K562 (cell line): ENCODE measurements around the gene PPARGC1A. TPM values are rescaled to one million over a fixed set of nuclear protein-coding genes. Genes with fewer than 3 reads are reported as not detected.

Source experiments
- ATAC-seq: fragments of 200-7000 bp; cut with Tn5 transposase; 3 replicates; pipeline ENCODE4 v1.9.1; 2020; ENCODE audit warnings: moderate library complexity
- BruUV-seq: library from RNA; stranded (reverse); fragments of 400-500 nt; replicated peaks from 2 replicates; lab custom pipeline; 2021; lab: Mats Ljungman, UMichigan
- CTCF ChIA-PET: fragments of 300-600 bp; formaldehyde crosslinking; extraction: SDS; loops from one replicate; lab custom pipeline; 2021; ENCODE audit warnings: low intra/inter-chr PET ratio; lab: Yijun Ruan, JAX
- POLR2A ChIA-PET: fragments of 300-600, 350-650 bp; sonication (Branson Sonifier 250); formaldehyde crosslinking; extraction: SDS; loops from one replicate; lab custom pipeline; 2021; ENCODE audit warnings: antibody characterized with exemption, inconsistent platforms; lab: Yijun Ruan, JAX
- DNase-seq, 4 experiments: peaks; one replicate each; pipeline versions ENCODE4 v3.0.0 to v3.0.0-alpha.2; 2011 to 2018; ENCODE audit warnings: low spot score in 3 of 4, mixed read lengths in 3 of 4; ENCODE audit errors: extremely low read depth in 1 of 4
- FAIRE-seq: peaks from 2 replicates; lab custom pipeline; 2011; peaks lifted over from hg19 to GRCh38; lab: Jason Lieb, UNC
- H2AFZ ChIP-seq: 2 replicates; pipeline ENCODE4 v1.6.0; 2011; ENCODE audit warnings: low read depth, low read length, control low read depth, inconsistent platforms
- H3K27ac ChIP-seq: fragments of 200-600 bp; 3 replicates; pipeline ENCODE4 v1.8.0; 2011; ENCODE audit warnings: low read depth, mild to moderate bottlenecking, control low read depth, inconsistent platforms, low read length, moderate library complexity, mixed read lengths; ENCODE audit errors: extremely low read depth
- H3K27me3 ChIP-seq, 2 experiments: fragments of 300-600 bp in 1 of 2; 2 replicates in 1 of 2; 3 replicates in 1 of 2; pipeline versions ENCODE4 v1.6.0 to v1.8.0; 2011; ENCODE audit warnings: inconsistent platforms in 2 of 2, low read length in 2 of 2, mild to moderate bottlenecking in 1 of 2, mixed read lengths in 1 of 2, moderate library complexity in 1 of 2; ENCODE audit not compliant: control insufficient read depth in 2 of 2, insufficient read depth in 2 of 2
- H3K36me3 ChIP-seq: fragments of 300-600 bp; 3 replicates; pipeline ENCODE4 v1.8.0; 2011; ENCODE audit warnings: mild to moderate bottlenecking, low read length, inconsistent platforms; ENCODE audit not compliant: control insufficient read depth, insufficient read depth
- H3K4me1 ChIP-seq, 2 experiments: fragments of 200-600 bp in 1 of 2; replicated peaks in 1 of 2; 2 replicates in 1 of 2; 3 replicates in 1 of 2; pipeline versions ENCODE4 v1.5.1 to v1.8.0; 2011; ENCODE audit warnings: inconsistent platforms in 2 of 2, low read length in 2 of 2, mild to moderate bottlenecking in 1 of 2, mixed read lengths in 1 of 2, moderate library complexity in 1 of 2; ENCODE audit not compliant: control insufficient read depth in 2 of 2, insufficient read depth in 2 of 2
- H3K4me2 ChIP-seq: 2 replicates; pipeline ENCODE4 v1.6.1; 2011; ENCODE audit warnings: low read length, control low read depth, inconsistent platforms, mixed read lengths; ENCODE audit not compliant: insufficient read depth
- H3K4me3 ChIP-seq: fragments of 200-600 bp; sonication (generic), shearing (Covaris generic); 2 replicates; pipeline ENCODE4 v1.5.1; 2016; ENCODE audit warnings: control low read depth, inconsistent platforms
- H3K79me2 ChIP-seq: fragments of 200-600 bp; 3 replicates; pipeline ENCODE4 v1.8.0; 2011; ENCODE audit warnings: low read length, inconsistent platforms; ENCODE audit not compliant: control insufficient read depth, insufficient read depth
- H3K9ac ChIP-seq, 2 experiments: 2 replicates each; pipeline versions ENCODE4 v1.6.0 to v1.6.1; 2011; ENCODE audit warnings: low read depth in 2 of 2, low read length in 2 of 2, control low read depth in 1 of 2, inconsistent platforms in 1 of 2, mild to moderate bottlenecking in 1 of 2, mixed read lengths in 1 of 2; ENCODE audit not compliant: insufficient read depth in 1 of 2
- H3K9me1 ChIP-seq: one replicate; pipeline ENCODE4 v1.6.0; 2011; ENCODE audit warnings: inconsistent platforms, mild to moderate bottlenecking, low read length, moderate library complexity; ENCODE audit not compliant: control insufficient read depth, insufficient read depth
- H3K9me3 ChIP-seq: replicated peaks from 2 replicates; pipeline ENCODE4 v1.5.1; 2011; ENCODE audit warnings: low read depth, low read length, inconsistent platforms; ENCODE audit not compliant: control insufficient read depth, insufficient read depth
- H4K20me1 ChIP-seq: replicated peaks from 2 replicates; pipeline ENCODE4 v1.6.1; 2011; ENCODE audit warnings: low read length, inconsistent platforms, mixed read lengths; ENCODE audit not compliant: control insufficient read depth, insufficient read depth
- CREB1 ChIP-seq, 2 experiments: sonication (generic) in 1 of 2; formaldehyde crosslinking in 1 of 2; IDR thresholded peaks; 2 replicates each; pipeline versions ENCODE4 v1.6.1 to v1.8.0; 2012 to 2022; ENCODE audit warnings: inconsistent platforms in 1 of 2, mild to moderate bottlenecking in 1 of 2, missing genetic modification reagents in 1 of 2, moderate library complexity in 1 of 2
- CXXC5 ChIP-seq: fragments of 250-450 bp; sonication (Bioruptor Pico); IDR thresholded peaks from 2 replicates; pipeline ENCODE4 v1.8.0; 2022; ENCODE audit warnings: inconsistent platforms, mild to moderate bottlenecking, moderate library complexity
- ELF1 ChIP-seq: fragments of 200-800 bp; sonication (Bioruptor generic); IDR thresholded peaks from 2 replicates; pipeline ENCODE4 v1.6.1; 2016; ENCODE audit warnings: missing genetic modification characterization, missing compliant biosample characterization
- MBD2 ChIP-seq: sonication (generic); IDR thresholded peaks from 2 replicates; pipeline ENCODE4 v1.6.1; 2016; ENCODE audit warnings: low read depth, borderline replicate concordance
- NBN ChIP-seq: fragments of 450-650 bp; IDR thresholded peaks from 2 replicates; pipeline ENCODE4 v1.6.1; 2016; ENCODE audit warnings: low read depth, mild to moderate bottlenecking
- SRF ChIP-seq, 2 experiments: fragments of 250-450, 450-650 bp in 1 of 2; sonication (Bioruptor Pico) in 1 of 2; sonication (generic) in 1 of 2; formaldehyde crosslinking; IDR thresholded peaks; 2 replicates each; pipeline versions ENCODE4 v1.5.0 to v1.5.1; 2020 to 2022; ENCODE audit warnings: mild to moderate bottlenecking in 1 of 2, missing genetic modification reagents in 1 of 2
- TCF15 ChIP-seq: fragments of 250-450 bp; sonication (Bioruptor Pico); IDR thresholded peaks from 2 replicates; pipeline ENCODE4 v1.8.0; 2022; ENCODE audit warnings: moderate library complexity, mild to moderate bottlenecking, inconsistent platforms
- ZBTB2 ChIP-seq: fragments of 450-650 bp; IDR thresholded peaks from 2 replicates; pipeline ENCODE4 v1.6.1; 2016; ENCODE audit warnings: antibody characterized with exemption
- ZNF184 ChIP-seq: sonication (generic); formaldehyde crosslinking; IDR thresholded peaks from 2 replicates; pipeline ENCODE4 v1.5.0; 2020; ENCODE audit warnings: missing genetic modification reagents
- WGBS: fragments of 100-300 bp; shearing (Covaris generic); methylation state at CpG from one replicate; pipeline ENCODE4 v1.1.6; 2016; ENCODE audit warnings: low coverage, mixed read lengths; ENCODE audit not compliant: insufficient coverage; ENCODE audit errors: missing lambda C conversion rate; 5-methylcytosine and 5-hydroxymethylcytosine counted together
- in situ Hi-C: fragments of 300-500 bp; cut with MboI; formaldehyde crosslinking; loops from 4 replicates; pipeline ENCODE4 v1.15.0; 2018; ENCODE audit warnings: inconsistent platforms, mixed read lengths
- intact Hi-C: fragments of 100-400 bp; cut with micrococcal nuclease; formaldehyde crosslinking; loops from 2 replicates; pipeline ENCODE4 v1.14.2; 2022
- polyA plus RNA-seq, 8 experiments: library from polyadenylated mRNA; depleted of rRNA in 4 of 8; stranded (reverse) in 5 of 8; unstranded in 3 of 8; fragments of >200 nt; fragmentation: Nextera tagmentation in 2 of 8; fragmentation: Illumina TruSeq in 1 of 8; extraction: Ambion mirVana in 2 of 8; extraction: Trizol in 1 of 8; gene quantifications; 2 replicates each; pipeline versions ENCODE4 v1.2.1 to v1.2.3, GENCODE V29; 2011 to 2014; ENCODE audit warnings: inconsistent platforms in 1 of 8, missing spikeins in 1 of 8
- total RNA-seq, 7 experiments: library from RNA; depleted of rRNA in 6 of 7; stranded (reverse); fragments of >200 nt in 6 of 7; fragmentation: Illumina TruSeq in 2 of 7; extraction: Trizol in 2 of 7; gene quantifications; 2 replicates each; pipeline versions ENCODE4 v1.2.1 to v1.2.3, GENCODE V29; 2011 to 2021; ENCODE audit warnings: low replicate concordance in 1 of 7

PPARGC1A gene
- total and polyA plus RNA-seq, 9 of the 15 experiments (the other 6 are each of a cell fraction or from before 2014, with no cell fraction given), result 0.02 TPM; not detected in 8

GRCh38 chr4:23876418-23877089 is 13.3 kb downstream of the PPARGC1A start:
- in situ Hi-C loops, result no loop called here
- WGBS, result 0% methylated on average over 3 of the region's 3 CpGs

More at GRCh38 chr4:23876418-23877089, 13.3 kb downstream of the PPARGC1A start:
- intact Hi-C loops, result no loop called here
- Histone ChIP-seq H2AFZ (no peak overlapping the region), H3K9ac (no peak overlapping the region), H3K27ac (no peak overlapping the region), H3K36me3 (no peaks in the 10 kb centered on the region), H3K9me3 (no peaks in the 10 kb centered on the region), H3K9me1 (no peaks in the 10 kb centered on the region), H3K27me3 (no peaks in the 10 kb centered on the region), H3K79me2 (no peaks in the 10 kb centered on the region), H3K4me2 (no peak overlapping the region), H3K4me1 (no peaks in the 10 kb centered on the region), H3K4me3 (no peak overlapping the region), H4K20me1 (no peaks in the 10 kb centered on the region)
- ATAC-seq (no peak), DNase-seq (no peak), FAIRE-seq (no peak)
- BruUV-seq, result no TSS peak
- TF ChIP-seq CXXC5 (CRISPR knock-in tag) (no peak), ZNF184 (CRISPR knock-in tag) (no peak), SRF (CRISPR knock-in tag; IDR thresholded peaks at IDR 0.05) (no peak), ELF1 (tag) (no peak), MBD2 (no peak), CREB1 (IDR thresholded peaks at IDR 0.05) (no peak), CREB1 (CRISPR knock-in tag; IDR thresholded peaks at IDR 0.05) (no peak), NBN (no peak), ZBTB2 (no peak), TCF15 (CRISPR knock-in tag) (no peak)
- ChIA-PET POLR2A (no interaction called here), CTCF (no interaction called here)
